ENCODE measurements around the gene PRKAG3.

The PRKAG3 gene

DNA sequence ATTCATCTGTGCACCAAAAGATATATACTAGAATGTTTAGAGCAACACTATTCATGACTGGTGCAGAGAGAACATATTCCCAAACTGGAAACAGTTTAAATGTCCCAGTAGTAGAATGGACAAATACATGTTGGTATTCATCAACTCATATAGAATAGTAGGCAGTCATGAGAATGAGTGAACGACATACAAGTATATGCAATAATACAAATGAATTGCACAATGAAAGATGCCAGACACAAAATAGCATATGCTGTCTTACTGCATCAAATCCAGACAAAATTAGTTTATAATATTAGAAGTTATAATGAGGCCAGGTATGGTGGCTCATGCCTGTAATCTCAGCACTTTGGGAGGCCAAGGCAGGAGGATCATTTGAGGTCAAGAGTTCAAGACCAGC is 8.3 kb upstream of the PRKAG3 start:
- no peak for DNase-seq (ENCODE audit: low read depth)

- no peak for DNase-seq (ENCODE audit: low read depth)
Measured at GRCh38 chr2:218839430-218839829, 7.8 kb upstream of the PRKAG3 start.

- DNase-seq (ENCODE audit: low read depth), result no peak
Measured at GRCh38 chr2:218837495-218837894, 5.9 kb upstream of the PRKAG3 start.

DNA sequence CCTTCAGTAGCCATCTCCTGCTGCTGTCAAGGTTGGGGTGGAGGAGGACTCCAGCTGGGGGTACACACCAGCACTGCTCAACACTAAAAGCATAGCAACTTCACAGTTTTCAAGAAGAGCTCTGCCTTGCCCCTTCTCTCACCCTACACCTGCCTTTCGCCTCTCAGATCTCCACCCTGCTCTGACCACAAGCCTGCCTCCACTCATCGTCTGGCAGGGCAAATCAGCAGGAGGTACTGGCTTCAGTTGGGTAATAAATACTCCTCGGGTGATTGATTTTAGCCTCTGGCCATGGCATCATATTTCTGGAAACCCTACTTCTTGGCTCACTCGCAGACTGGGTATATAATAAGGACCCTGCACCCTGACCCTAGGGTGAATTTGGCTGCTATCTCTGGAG is 3.1 kb upstream of the PRKAG3 start:
- no peak for DNase-seq (ENCODE audit: low read depth)

DNA sequence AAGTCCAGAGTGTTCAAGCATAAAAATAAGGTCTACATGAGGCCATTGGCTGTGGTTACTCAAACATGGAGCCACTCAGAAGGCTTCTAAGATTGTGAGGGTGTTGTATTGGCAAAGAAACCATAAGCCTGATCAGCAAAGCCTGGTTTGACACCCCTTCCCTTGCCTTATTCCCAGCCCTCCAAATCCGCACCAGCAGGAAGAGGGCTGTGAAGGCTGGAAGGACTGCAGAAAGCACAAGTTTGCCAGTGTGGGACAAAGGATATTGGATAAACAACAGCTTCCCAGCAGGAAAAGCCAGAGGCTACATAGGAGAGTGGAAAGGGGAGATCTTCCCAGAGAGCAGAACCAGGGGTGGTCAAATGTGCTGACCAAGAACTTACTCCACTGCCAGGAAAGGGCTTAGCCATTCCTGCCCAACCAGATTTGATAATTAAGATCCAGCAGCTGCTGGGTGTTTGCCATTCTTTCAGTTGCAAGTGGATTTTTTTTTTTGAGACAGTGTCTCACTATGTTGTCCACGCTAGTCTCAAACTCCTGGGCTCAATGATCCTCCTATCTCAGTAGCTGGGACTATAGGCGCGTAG is 1.5 kb upstream of the PRKAG3 start:
- DNase-seq (ENCODE audit: low read depth), result no peak

- no peak for DNase-seq (ENCODE audit: low read depth)
Measured at GRCh38 chr2:218832520-218832919, 917 bp upstream of the PRKAG3 start.

GRCh38 chr2:218832081-218832480 is 478 bp upstream of the PRKAG3 start:
- no peak for DNase-seq (ENCODE audit: low read depth)

GRCh38 chr2:218830526-218831306 is 887 bp downstream of the PRKAG3 start:
- DNase-seq (ENCODE audit: low read depth), result no peak

- no peak for DNase-seq (ENCODE audit: low read depth)
Measured at GRCh38 chr2:218829868-218830451, 1.6 kb downstream of the PRKAG3 start.

DNA sequence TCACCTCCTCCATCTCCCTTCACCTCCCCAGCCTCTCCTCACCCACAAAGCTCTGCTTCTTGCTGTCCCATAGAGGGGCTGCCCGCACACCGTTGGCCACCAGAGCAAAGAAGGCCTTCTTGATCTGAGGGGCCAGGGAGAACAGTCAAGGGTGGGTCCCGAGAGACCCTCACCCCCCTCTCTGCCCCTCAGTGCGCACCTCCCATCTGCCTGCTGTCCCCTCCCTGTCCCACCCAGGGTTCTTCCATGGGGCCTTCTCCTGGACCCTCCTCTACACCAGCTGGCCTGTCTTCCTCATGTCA is 3.2 kb downstream of the PRKAG3 start:
- no peak for DNase-seq (ENCODE audit: low read depth)

DNA sequence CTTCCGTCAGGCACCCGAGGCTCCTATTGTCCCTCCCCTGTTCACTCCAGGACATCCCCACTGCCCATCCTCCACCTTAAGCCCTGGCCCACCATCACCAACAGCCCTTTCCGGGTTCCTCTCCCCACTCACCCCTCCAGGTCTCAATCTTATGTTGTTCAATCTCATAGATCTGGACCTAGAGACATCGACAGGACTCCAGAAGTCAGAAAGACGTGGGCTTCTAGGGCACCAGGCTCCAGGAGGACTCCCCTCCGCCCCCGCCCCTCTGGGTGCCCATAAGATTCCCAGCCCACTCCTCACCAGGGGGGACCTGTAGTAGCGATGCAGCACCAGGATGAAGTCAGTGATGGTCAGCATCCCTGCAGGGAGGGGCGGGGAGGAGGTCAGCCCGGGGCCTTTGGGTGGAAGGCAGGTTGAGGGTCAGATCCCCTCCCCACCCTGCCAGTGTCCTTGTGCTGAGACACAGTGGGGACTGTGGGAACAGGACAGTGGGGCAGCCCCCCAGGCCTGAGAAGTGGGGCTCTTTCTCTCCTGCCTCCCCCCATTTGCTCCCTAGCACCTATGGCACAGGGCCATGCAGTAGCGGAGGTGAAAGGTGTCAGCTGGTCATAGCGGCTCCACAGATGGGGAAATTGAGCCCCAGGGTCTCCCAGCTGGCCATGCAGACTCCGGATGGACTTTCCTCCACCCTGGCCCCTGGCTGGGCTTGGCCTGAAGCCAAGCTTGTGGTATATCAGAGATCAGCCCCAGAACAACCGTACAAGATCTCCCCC is 3.7 kb downstream of the PRKAG3 start:
- DNase-seq (ENCODE audit: low read depth), result no peak

DNA sequence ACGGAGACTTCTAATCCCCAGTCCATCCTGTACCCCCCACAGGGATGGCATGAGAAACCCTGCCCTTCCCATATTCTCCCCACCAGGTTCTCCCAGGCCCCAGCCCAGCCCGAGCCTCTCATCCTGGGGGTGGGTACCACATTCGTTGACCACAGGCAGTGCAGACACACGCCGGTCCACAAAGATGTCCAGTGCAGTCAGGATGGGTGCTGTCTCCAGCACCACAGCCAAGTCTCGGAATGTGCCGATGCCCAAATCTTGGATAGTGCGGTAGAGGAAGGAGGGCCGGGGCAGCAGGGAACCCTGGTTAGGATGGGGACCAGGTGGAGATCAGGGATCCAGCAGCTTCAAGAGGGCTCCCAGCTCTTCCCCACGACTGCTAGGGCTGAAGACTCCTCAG is 4.8 kb downstream of the PRKAG3 start:
- no peak for DNase-seq (ENCODE audit: low read depth)

DNA sequence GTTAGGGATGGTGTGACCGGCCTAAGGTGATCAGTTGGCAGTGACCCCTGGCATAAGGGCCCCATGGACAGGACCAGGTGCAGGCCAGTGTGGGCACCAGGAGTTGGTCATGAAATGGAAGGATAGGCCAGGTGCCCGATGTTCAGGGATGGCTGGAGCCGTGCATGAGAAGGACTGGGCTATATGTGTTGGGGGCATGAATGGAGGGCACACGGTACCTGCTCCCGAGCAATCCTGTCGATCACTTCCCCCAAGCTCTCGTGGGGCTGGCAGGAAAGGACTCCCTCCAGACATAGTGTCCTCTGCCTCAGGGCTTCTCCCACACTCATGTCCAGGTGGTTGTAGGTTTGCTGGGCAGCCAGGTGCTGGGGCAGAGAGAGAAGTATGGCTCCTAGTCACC is 7.6 kb downstream of the PRKAG3 start:
- DNase-seq (ENCODE audit: low read depth), result no peak

- DNase-seq (ENCODE audit: low read depth), result no peak
Measured at GRCh38 chr2:218823196-218823855, 8.3 kb downstream of the PRKAG3 start.

DNA sequence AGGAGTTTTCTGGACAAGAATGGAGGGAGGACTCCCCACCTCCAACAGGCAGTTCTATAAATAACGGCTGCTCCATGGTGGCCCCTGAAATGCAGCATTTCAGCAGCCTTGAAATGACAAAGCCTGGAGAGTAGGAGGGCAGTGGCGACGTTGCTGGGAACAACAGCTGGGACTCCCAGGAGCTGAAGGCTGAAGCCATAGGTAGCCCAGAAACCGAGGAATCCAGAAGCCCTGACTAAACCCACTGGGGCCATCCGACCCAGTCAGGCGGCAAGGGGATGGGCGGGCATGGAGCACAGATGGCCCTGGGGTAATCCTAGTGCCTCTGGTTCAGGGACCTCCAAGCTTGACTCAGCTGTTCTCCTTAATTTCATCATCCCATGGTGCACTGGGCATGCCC is 9.0 kb downstream of the PRKAG3 start:
- DNase-seq (ENCODE audit: low read depth), result no peak

GRCh38 chr2:218821605-218822211 is 9.9 kb downstream of the PRKAG3 start:
- no peak for DNase-seq (ENCODE audit: low read depth)

- no peak for DNase-seq (ENCODE audit: low read depth)
Measured at GRCh38 chr2:218820746-218821369, 10.7 kb downstream of the PRKAG3 start.

- DNase-seq (ENCODE audit: low read depth), result no peak
Measured at GRCh38 chr2:218819093-218819492, 12.5 kb downstream of the PRKAG3 start.

- no peak for DNase-seq (ENCODE audit: low read depth)
Measured at GRCh38 chr2:218816561-218817011, 15.0 kb downstream of the PRKAG3 start.

- DNase-seq (ENCODE audit: low read depth), result no peak
Measured at GRCh38 chr2:218815649-218816048, 16.0 kb downstream of the PRKAG3 start.

- DNase-seq (ENCODE audit: low read depth), result no peak
Measured at GRCh38 chr2:218815244-218815637, 16.4 kb downstream of the PRKAG3 start.

All from activated T-cell treated with anti-CD3 and anti-CD28 coated beads for 1 hour (primary cell).